GM19455 (cell line): Measurements from ENCODE around the gene PARVB.

ENCODE experiments used
- ATAC-seq: cut with Tn5 transposase; IDR thresholded peaks from one replicate; pipeline ENCODE4 v1.9.1; 2021; ENCODE audit not compliant: unreplicated experiment

The PARVB gene

DNA sequence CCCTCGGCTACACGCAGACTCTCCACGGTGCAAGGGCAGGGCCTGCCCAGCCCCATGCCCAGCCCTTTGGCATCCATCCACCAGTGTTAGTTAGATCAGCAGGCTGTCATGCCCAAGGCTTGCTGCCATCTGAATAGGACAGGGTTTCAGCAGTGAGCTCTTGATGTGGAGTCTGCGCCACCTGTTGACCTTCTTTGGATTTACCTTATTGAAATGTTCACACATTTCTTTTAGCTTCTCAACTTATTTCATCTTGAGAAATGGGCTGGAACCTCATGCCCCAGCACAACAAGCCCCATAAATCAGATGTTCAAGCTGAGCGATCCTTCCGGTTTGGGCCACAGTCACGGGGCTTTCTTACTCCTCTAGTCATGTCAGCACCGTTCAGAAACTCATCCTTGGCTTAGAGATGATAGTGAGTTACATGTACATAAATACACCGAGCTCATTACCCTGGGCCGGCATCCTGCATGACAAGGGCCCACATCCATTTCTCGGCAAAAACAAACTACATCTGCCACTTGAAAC lies 61.7 kb downstream of the PARVB start:
- ATAC-seq: no peak

DNA sequence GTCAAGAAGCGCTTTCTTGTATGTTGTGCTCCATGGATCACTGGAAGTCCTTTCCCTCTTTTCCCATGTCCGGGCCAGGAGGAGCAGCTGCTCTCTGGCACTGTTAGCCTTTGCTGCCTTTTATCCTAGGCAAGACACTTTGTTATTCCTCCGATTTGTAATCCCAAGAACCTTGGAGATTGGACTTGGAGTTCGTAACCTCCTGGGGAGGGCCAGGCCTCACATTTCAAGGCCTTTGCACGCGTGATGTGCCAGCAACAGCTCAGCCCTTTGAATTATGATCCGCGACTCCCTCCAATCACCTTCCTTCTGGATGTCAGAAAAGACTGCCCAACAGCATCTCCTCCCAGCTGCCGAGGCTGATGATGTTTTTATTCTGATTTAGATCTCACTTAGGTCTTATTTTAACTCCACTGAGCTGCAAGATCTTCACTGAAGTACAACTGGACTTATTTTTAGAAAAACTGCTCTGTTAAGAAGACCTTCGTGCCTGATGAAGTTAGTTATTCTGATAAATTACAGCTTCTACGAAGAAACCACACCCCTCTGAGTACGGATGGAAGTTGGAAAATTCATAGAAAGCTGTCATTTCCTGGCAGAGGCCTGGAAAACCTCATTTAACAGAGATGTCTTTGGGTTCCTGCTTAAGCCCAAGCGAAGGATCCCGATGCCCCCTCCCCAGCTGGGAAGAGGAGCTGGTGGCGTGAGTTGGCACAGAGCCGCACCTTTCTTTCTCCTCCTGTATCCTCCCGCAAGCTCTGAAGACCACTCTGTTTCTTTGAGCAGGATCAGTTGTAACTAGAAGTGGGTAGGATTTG lies 62.4 kb downstream of the PARVB start:
- ATAC-seq: no peak

DNA sequence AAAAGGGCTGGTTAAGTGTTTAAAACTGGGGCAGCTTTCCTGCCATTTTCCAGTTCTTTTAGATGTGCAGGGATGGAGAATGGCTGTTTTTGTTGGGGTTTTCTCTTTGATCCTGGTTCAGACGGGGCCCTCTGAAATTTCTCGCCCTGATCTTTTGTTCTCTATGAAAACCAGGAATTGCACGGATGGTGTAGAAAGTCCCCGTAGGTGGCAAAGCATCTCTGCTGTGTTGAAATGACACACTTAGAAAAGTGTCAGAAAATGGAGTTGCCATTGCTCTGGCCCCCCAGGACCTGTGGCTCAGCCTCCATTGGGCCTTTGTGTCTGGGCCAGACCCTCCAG lies 63.0 kb downstream of the PARVB start:
- no peak for ATAC-seq

DNA sequence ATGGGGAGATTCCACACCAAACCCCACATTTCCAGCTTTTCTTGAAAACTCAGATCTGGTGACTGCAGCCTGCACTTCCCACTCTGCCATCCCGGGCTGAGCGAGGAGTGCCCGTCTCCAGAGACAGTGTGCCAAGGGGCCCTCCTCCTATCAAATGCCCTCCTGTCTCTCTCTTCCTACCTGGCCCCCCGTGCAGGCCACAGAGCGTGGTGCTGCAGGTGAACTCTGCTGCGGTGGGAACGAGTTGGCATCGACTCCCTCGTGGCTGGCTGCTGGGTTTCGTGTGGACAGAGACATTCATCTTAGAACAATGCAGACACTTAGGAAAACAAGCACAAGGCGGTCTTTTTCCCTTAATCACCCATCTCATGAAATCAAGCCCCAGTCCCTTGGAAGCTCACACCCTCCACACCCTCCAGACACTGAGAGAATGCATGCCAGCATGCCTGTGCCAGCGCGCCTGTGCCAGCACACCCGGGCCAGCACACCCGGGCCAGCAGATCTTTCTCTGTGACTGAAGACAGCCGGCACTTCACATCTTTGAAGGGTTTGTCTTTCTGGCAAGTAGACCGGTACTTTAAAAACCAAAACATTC lies 65.0 kb downstream of the PARVB start:
- no peak for ATAC-seq

DNA sequence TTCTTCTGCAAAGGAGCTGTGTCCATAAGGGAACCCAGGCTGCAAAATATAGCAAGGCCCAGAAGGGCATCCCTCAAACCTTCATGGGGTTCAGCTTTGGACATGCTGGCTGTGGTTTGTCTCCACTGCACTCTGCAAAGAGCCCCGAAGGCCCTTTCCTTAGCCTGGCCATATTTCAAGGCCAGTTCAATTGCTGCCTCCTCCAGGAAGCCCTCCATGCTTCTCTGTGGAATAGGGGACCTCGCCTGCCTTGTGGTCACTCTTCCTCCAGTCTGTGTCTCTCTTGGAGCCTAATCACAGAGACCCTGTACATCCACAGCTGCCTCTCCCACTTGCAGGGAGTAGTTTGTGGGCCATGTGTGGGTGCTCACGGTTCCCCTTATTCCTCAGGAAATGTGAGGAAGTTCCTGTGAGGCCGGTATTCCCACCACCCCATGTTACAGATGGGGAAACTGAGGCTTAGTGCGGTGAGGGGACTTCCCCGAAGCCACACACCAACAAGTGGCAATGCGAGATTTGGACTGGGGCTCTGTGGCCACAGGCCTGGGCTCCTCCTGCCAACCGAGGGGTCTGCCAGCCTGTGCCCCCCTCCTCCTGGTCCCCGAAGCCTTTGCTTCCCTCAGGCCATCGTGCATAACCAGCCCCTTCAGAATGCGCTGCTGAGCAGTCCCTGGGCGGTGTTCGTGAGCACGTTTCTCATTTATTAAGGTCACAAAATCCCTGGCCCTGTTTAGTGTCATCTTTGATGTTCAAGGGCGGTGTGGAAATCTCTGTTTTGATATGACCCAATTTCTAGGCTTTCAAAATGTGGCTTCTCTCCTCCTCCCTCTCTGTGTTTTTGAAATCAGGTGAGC lies 65.8 kb downstream of the PARVB start:
- no peak for ATAC-seq

DNA sequence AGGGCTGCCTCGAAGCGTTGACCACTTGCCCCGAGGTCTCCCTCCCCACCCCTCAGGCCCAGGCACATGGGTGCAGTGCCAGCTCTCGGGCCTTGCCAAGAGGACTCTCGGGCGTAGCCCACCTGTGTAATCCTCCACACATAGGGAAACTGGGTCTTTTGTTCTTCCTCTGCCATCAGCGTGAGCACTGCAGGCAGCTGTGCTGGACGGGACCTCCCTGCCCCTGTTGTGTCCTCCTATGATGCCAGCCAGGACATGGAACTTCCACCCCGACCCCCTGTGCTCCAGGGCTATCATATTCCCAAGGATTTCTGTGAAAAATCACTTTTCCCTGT lies 66.4 kb downstream of the PARVB start:
- no peak for ATAC-seq

DNA sequence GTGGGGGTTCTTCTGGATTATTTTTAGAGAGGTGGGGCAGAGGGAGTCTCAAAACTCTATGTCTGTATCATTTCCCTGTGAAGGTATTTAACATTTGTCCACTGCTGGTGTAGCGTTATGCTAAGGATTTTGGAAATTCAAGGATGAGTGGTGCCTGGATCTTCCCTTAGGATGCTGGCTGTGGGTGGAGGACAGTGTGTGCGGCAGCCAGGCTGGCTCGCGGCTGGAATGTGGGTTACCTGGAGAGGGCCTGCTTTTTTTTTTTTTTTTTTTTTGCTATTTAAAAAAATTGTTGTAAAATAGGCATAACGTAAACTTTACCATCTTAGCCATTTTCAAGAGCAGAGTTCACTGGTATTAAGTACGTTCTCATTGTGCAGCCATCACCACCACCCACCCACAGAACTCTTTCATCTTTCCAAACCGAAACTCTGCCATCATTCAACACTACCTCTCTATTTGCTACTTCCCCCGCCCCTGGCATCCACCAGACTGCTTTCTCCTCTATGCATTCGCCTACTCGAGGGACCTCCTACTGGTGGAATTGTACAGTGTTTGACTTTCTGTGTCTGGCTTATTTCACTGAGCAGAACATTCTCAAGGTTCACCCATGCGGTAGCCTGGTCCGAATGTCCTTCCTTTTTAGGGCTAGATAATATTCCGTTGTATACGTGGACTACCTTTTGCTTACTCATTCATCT lies 67.1 kb downstream of the PARVB start:
- ATAC-seq: no peak

DNA sequence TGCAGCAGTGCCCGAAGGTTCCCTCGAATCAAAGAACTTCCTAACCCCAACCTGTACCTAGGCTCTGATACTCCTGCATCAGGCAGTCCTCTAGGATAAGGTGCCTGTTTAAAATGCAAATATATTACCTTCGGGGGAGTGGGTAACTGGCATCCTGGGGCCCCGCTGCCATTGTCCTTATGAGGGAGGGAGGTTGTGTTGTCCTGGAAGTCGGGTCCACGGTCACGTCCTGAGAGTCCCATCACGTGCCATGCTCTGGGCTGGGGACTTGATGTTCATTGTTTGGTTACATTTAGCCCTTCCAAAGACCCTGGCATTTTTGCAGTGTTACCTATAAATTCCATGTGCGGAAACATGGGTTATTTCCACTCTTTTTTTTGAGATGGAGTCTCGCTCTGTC lies 67.6 kb downstream of the PARVB start:
- ATAC-seq: no peak

DNA sequence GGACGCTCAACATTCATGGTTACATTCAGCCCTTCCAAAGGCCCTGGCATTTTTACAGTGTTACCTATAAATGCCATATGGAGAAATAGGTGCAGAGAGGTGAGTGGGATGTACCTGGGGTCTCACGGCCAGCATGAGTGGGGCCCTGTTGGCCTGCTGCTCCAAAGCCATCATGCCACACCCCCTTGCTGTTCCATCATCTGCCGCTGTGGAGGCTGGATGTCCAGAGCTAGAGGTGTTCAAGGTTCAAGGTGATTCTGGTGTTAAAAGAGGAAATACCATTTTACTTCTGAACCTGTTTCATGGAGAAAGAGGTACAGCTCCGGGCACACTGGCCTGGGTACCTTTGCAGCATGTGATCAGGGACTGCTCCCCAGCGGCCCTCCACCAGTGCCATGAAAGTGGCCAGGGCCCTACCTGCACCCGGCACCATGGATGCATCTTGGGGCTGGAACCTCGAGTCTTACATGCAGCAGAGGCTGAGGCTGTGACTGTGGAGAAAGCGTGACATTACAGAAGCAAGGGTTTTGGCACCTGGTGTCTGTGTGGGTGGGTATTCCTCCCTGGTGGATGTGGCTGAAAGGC lies 68.6 kb downstream of the PARVB start:
- ATAC-seq: no peak

DNA sequence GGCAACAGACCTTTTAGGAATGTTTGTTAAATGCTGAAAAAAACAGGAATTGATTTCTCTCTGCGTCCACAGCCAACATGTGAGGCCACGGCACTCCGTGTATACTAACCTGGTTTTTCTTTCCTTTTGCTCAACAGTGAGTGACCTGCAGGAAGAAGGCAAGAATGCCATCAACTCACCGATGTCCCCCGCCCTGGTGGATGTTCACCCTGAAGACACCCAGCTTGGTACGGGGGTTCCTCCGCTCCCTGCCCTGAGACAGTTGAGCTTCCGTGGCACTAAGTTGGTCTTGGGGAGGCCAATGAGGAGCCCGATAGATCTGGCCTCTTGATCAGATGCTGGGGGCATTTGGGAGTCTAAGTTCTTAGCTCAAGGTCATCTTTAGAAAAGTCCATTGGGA lies 69.7 kb downstream of the PARVB start:
- ATAC-seq: no peak

DNA sequence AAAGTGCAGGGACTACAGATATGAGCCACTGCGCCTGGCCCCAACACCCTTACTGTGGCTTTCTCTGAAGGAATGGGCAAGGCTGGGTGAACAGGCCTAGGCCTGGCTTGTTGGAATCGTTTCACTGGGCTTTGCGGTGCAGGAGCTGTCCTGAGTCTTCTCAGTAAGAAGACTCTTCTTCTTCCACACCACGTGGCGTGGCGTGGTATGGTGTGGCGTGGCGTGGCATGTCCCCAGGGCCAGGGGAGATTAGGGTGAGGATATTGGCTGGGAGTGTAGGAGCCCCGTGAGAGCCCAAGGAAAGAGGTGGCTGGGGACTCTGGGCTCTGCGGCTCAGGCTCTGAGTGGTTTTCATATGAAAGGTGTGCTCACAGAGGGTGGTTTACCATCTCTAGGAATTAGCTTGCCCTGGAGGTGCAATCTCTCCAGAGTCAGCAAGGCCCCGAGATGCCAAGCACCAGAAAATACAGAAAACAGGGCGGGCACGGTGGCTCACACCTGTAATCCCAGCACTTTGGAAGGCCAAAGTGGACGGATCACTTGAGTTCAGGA lies 70.7 kb downstream of the PARVB start:
- no peak for ATAC-seq

DNA sequence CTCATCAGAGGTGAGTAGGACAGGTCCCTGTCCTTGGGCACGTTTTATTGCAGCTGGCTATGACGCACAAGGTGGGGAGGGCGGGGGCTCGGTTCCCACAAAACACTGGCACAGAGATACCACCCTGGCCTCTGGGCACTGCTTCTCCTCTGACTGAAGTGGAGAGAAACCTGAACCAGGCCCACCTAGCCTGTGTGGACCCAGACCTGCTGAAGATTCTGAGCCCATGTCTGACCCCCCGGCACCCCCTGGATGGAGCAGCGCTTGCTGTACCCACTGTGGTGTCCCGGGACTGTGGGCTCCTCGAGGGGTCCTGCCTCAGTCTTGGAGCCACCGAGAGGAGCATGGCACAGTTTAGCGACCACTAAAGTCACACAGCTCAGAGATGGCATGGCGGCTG lies 72.6 kb downstream of the PARVB start:
- ATAC-seq: no peak

DNA sequence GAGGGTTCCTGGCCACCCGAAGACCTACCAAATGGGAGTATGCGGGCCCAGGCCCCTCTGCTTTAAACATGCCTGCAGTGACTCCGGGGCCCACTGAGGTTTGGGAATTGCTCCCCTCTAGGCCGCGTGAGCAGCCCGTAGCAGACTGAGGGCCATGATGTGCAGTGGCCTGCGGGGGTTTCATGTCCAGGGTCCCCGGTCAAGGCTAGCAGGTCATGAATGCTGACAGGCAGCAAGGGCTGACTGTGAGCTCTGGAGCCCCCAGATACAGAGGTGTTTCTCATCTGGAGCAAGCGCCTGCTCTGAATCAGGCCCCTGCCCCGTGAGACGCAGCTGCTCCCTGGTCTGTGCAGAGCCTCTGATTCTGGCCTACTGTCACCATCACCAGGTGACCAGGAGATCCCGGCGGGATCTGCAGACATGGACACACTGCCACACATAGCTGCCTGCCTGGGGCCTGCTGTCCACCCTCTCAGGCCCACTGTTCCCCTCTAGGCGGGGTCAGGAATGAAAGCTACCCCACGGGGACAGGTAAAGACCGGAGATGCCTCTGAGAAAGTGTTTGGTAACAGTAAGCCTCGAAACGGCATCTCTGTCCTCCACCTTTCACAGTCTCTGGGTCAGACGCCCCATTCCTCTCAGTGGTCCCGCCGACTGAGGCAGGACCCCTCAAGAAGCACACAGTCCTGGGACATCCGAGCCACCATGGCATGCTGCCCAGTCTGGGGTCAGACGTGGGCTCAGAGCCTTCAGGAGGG lies 73.3 kb downstream of the PARVB start:
- ATAC-seq: no peak

DNA sequence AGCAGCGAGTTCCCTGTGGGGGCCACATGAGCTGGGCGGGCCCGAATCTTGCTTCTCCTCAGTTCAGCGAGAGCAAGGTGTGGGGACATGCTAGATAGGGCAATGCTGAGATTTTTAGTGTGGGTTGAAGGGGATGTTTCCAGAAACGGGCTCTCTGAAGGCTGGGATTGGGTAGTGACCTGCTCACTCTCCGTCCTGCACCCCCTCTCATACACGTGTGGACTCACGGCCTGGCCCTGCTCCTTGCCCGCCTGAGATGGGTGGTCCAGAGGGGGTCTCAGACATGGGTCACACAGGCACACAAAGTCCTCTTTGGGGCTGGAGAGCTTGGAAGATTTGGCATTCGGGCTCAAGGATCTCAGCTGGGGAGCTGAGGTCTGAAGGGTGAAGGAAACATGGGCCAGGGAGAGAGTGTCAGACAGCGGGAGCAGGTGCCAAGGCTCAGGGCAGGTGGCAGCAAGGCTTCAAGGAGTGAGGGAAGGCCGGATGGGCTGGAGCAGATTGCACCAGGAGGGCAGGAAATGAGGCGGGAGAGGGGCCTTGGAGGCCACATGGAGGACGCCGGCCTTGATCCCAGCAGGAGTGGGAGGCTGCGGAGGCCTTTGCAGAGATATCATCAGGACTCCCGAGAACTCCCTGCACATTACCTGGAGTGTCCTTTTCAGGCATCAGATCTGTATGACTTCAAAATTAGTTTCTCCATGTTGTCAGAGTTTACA lies 74.1 kb downstream of the PARVB start:
- no peak for ATAC-seq

DNA sequence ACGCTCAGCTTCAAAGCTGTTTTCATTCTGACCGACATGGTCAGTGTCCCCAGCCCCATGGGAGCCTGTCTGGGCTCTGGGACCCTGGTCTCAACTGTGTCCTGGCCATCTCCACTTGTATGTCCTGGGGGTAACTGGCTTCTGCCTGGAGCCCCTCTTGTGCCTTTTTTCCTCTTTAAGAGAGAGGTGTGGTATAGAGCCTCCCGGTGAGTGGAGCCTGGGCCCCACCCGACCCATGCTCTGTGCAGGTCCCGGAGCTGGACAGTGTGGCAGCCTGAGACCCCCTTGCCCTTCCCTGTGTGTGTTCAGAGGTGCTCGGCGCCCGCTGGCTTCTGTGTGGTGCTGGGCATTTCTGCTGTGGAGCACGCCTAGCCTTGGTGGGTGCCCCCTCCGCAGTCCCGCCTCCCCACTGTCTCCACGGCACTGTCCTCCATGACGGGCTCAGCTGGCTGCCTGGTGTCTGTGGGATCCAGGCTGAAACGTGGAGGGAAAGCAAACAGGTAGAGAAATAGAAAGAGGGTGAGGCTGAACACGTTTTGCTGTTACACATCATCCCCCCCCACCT lies 74.9 kb downstream of the PARVB start:
- ATAC-seq: no peak

DNA sequence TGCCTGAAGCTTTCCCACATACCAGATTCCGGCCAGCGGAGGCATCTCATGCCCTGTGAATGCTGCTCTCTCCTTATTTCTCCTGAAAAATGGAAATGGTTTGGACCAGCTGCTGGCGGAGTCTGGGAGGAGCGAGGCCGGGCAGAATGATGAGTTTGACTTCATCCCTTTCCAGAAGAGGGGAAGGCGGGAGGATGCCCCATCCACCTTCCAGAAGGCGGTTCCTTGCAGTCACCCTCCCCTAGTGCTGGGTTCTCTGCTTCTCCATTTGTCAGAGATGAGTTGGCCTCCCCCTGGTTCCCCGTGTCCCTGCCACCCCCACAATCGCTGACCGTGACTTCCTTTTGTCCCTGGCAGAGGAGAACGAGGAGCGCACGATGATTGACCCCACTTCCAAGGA lies 75.6 kb downstream of the PARVB start:
- ATAC-seq: no peak

DNA sequence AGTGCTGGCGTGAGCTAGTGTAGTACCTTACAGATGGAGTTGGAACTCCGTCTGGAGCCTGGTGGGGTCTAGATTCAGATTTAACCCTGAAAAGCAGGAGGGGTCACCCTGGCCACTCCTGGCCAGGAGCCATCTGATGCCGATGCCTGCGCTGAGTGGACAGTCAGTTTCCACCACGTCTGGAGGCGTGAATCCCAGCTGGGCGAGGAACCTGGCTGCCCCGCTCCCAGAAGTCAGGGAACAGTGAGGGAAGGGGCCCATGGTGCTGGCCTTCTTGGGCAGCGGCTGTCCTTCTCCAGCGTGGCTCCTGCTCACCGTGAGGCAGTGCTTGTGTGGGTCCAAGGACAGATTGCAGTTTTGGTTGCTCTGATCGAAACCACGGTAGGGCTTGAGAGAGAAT lies 76.3 kb downstream of the PARVB start:
- no peak for ATAC-seq

DNA sequence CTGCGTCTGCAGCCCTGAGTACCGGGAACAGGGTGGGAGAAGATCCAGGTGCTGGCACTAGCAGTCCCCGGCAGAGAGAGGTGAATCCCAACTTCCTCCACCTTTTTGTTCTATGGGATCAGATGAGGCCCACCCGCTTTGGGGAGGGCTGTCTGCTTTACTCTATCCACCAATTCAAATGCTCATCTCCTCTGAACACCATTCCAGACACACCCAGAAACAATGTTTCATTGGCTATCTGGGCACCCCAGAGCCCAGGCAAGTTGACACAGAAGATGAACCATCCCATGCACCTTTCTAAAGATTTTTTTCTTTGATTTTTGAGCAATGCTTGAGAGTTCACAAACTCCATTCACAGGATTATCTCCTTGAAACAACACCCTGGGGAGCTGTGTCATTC lies 78.0 kb downstream of the PARVB start:
- no peak for ATAC-seq

DNA sequence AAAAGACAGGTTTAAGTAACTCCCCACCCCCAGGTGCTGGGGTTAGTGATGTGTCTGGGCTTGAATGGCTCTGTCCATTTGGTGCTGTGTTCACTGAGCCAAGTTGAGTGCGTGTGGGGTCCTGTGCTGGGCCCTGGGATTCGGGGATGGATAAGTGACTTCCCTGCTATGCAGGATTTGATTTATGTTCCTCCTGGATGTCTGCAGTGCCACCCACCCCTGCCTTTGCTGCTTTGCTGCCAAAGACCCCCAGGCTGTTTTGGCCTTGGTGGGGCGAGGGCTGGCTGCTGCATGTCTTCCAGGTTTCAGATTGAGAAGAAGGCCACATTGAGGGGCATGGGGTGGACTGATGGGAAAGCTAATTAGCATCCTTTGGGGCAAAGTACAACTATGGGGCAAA lies 78.8 kb downstream of the PARVB start:
- no peak for ATAC-seq
